GM20431 (cell line): ENCODE data around the gene TMPRSS4.

ENCODE experiments used
- in situ Hi-C: fragments of 300-500 bp; cut with MseI, MboI; formaldehyde crosslinking; loops from one replicate; pipeline ENCODE4 v1.15.0; 2020; ENCODE audit warnings: low sequenced_read_pairs; ENCODE audit not compliant: unreplicated experiment

The TMPRSS4 gene

DNA sequence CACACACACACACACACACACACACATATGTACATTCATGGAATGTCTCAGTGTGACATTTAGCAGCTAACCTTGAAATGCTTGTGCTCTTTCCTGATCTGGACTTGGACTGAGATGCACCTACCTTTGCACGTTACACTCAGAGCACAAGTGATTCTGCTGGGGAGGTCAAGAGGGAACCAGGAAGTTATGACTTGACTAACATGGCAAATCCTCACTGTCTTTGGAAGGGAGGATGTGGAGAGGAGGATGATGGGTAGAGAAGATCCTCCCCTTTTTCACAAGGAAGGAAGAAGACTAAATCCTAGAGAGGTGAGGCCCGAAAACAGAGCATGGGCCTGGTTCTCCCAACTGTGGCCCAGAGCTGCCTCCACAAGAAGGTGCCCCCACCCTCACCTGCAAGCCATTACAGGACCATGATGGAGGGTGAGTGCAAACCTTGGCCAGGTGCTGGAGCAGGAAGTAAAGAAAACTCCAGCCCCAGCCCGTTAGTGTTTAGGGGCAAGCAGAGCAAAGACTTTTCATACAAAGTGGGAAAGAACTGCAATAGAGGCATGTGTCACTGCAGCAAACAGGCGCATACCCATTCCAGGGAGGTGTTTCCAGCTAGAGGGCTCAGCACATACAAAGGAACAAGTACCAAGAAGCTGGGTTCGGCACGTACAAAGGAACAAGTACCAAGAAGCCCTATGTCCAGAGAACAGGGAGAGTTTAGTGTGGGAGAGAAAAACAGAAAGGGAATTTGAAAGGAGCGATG is 49.4 kb downstream of the TMPRSS4 start:
- in situ Hi-C loops: no loop called here

DNA sequence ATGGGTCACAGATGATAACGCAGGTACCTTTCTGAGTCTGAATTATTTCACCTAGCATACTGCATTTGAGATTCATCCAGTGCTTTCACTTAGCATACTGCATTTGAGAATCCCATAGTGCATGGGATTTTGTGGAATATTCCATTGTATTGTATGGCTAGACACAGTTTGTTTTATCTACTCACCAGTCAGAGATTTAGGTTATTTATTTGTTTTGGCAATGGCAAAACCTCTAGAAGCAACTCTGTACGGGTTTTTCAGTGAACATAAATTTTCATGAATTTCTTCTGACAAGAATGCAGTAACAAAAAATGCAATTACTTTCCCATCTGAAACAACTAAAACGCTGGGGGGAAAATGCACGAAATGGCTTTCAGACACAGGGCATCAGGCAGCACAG is 51.4 kb downstream of the TMPRSS4 start:
- in situ Hi-C loops: no loop called here

DNA sequence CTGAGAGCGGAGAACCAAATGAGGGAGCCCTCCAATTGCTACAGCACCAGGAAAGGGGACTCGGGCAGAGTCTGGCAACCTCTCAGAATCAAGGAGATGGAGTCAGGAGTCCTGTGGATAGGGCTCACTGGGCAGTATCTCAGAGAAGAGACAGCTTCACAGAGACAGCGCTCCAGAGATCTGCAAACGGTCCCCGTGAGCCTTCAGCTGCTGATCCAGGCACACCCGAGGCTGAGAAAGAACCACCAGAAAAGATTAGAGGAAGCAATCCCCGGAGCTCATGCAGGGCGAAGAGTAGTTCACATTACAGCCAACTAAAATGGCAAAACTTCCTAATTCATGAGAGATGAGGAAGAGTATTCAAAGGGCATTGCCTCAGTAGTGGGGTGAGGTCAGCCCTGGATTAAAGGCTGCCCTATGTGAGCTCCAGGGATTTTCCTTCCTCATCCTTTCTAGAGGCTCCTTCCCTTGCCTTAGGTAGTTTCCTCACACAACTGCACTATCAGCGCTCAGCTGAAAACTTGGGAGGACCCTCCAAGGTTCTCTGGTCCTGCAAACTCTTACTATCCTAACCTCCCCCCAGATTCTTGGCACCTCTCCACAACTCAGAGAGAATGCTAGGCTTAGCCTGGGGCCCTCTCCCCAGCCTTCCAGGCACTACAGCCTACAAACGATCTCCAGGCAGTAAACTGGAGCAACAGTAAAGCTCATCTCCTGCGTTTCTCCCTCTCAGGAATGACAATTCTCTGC is 52.0 kb downstream of the TMPRSS4 start:
- in situ Hi-C loops: no loop called here

DNA sequence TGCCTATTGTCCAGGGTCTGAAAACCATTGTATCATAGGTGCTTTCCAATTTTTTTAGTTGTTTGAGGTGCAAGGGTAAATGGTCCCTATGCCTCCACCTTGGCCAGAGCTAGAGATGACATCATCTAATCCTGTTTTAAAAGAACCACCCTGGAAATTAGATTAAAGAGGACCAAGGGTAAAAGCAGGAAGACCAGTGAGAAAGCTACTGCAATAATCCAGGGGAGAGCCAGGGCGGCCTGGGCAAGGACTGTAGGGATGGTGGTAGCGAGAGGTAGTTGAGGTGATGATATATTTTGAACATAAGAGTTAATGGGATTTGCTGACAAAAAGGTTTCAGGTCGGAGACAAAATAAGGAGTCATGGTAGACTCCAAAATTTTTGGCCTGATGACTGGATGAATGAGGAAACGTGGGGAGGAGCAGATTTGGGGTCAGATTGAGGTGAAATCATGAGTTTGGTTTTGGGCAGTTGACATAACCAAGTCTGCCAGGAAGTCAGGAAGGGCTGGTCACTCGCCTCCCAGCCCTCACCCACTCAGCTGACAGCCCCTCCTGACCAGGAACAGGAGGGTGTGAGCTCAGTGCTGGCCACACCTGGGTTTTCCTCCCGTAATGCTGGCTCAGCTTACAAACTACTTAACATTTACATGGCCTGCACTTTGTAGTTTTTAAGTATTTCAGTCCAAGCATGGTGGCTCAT is 52.7 kb downstream of the TMPRSS4 start:
- in situ Hi-C loops: no loop called here

DNA sequence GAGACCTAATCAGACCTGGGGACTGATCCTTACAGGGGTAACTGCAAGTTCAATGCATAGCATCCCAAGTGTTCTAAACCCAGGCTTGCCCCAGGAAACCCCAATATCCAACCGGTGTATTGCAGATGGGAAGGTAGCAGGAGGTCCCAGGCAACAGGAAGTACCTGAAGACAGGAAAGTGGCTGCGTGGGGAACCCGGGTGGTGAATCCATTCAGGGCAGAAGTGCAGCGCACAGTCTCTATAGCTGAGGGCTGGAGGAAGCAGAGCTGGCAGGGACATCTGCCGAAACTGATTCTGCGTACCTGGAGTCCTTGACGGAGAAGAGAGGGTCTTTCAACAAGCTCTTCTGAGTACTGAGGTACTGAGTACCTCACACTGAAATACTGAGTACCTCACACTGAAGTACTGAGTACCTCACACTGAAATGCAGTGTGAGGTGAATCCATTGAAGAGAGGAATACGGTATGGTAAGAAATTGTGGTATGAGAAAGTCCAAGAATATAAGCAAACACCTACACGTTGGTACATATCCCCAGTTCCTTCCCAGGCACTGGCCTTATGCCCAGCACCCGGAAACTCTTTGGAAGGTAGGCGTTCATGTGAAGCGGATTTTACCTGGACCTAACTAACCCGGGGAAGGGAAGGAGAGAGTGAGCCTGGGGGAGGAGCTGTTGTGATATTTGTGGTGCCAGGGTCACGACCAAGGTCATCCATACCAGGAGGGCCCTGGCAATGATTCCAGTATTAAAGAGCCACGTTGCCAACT is 55.7 kb downstream of the TMPRSS4 start:
- in situ Hi-C loops: no loop called here

DNA sequence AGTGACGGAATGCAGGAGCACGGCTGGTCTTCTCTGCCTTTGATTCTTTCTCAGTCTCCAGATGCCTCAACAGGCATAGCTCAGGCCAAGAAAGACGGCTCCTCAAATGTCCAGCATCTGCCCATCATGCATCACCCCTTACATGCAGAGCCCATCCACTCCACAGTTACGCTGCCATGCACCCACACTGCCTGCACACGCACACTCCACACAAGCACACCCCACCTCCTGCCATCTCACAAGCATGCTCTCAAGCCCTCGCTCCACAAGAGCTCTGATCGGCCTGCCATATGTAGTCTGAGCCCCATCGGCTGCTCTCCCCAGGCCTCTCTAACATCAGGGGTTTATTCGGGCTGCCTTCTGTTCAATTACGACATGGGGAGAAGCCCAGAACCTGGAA is 56.9 kb downstream of the TMPRSS4 start:
- in situ Hi-C loops: no loop called here

DNA sequence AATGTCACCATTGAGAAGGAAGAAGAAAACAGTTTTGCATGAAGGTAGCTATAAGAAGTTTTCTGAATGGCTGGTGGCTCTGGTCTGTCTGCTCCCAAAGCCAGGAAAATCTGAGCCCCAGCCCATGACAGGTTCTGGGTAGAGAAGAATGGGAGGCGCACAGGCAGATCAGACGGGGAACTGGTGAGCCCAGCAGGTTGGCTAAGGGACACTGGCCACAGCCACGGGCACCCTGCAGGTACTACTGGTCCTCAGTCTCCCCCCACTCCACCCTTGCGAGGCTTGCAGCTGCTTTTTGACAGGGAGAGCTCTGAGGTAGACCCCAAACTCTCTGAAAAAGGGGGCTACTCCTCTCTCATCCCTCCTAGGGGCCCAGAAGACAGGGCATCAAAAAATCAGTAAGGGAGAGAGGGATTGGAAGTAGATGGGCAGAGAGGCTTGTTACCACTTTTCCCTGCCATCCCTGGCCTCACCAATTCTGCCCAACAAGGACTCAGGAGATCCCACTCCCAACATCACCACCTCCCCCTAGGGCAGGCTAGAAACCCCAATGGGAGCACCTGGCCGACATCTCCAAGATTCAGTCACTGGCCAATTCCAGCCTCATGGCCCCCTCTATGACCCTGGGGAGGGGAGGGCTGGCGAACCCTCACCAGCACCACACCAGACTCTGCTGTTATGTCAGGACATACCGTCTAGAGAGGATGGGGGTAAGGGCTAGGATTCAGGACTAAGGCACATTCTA is 58.3 kb downstream of the TMPRSS4 start:
- in situ Hi-C loops: no loop called here

DNA sequence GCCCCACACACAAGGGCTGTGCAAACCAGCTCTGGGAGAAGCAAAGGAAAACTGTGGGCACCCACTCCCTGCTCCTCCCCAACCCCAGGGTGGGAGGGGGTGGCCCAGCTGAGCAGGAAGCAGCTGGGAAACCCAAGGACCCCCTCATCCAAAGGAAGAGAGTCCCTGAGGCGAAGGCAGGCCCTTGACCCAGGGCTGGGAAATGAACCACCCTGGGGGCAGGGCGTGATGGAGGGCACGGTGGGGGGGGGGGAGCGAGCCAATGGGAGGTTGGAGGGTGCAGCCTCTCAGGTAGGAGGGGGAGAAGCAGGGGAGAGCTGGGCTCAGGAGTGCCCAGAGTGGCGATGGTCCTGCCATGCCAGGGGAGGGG is 58.9 kb downstream of the TMPRSS4 start:
- in situ Hi-C loops: no loop called here

DNA sequence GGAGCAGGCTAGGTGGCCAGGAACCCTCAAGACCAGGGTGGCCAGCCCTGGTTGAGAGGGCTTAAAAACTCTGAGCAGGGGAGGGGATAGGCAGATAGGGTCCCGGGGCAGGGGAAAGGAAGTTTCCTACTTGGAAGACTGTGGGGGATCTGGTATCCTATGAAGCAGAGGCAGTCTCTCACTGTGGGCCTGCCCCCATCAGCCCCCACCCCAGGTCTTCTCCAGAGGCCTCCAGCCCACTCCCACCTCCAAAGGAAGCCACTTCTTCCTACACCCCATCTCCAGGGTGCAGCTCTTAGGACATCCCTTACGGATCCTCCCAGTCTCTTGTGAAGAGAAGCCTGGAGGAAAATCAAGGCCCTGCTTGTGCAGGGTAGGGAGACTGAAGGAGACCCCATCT is 59.5 kb downstream of the TMPRSS4 start:
- in situ Hi-C loops: no loop called here

DNA sequence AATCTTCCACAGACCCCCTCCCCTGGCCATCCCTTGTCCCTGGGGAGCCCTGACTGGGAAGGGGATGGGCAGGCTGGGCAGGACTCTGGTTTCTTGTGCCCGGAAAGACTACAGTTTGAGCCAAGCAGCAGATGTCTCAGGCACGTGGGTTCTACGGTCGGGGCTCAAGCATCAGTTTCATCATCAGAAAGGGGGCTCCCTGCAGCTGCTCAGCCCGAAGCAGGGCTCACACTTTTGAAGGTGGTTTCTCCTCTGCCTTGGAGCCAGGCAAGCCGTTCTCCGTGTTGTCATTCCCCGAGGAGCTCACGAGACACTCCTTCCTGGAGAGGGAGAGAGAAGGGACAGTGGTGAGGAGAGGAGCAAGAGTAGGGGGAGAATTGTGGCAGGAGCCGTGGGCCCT is 59.9 kb downstream of the TMPRSS4 start:
- in situ Hi-C loops: no loop called here

DNA sequence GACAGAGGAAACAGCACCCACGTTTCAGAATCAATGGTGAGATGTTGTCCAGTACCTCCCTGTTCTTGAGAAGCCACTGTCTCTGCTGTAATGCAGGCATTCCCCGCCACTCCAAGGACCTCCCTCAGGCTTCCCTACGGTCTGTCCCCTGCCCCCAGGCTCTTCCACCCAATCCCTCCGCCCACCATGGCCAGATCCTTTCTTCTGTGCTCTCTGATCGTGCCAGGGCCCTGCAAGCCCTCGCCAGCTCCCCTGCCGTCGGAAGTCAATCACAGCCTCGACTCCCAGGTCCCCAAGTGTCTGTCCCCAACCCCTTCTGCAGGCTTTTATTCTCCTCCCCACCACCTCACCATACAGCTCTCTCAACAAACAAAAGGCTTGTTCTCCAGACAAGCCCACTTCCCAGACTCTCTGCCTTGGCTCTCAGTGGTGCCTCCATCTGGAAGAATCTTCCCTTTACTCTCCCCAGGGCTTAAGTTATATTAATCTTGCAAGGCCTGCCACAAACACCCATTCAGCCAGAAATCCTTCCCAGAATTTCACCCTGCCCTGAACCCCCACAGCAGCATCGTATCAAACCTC is 62.1 kb downstream of the TMPRSS4 start:
- in situ Hi-C loops: no loop called here

DNA sequence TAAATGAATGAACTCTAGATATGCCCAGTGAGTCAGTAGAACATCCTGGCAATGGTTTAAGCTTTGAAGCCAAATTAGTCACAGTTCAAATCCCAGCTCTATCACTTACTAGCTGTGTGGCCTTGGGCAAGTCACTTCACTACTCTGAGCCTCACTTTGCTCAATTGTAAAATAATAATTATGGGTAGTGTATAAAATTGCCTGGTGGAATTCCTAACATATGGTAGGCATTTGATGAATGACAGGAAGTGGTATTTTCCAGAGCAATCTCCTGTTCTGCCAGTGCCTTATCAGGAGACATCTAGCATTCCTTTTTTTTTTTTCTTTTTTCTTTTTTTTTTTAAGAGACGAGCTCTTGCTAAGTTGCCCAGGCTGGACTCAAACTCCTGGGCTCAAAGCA is 62.7 kb downstream of the TMPRSS4 start:
- in situ Hi-C loops: no loop called here

DNA sequence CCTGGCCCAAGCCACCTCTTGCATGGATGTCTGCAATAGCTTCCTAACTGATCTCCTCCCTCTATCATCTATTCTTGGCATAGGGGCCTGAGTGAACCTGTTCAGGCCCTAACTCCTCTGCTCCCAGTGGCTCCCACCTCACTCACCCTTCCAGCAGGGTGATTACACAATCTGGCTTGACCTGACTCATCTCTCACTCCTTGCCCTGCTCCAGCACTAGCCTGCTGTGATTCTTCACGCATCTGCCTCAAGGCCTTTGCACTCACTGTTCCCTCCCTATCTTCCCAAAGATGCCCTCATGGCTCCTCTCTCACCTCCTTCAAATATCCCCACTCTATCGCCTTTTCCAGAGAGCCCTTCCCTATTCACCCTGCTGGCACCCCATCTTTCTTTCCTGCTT is 65.2 kb downstream of the TMPRSS4 start:
- in situ Hi-C loops: no loop called here

DNA sequence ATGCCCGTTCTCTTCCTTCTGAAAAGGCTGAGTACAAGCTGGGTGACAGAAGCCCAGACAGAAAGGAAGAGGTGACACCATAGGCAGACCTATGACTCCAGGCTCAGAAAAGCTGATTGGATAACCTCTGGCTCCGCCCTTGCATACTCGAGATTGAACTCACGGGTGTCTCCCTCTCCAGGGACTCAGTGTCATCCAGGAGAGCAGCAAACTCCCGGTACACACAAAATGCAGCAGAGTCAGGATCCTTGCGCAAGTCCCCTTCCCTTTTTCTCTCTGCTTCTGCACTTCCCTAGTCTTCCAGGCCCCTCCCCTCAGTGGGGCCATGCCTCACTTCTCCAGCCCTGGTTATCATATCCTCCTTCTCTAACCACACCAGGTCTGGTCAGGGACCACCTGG is 65.9 kb downstream of the TMPRSS4 start:
- in situ Hi-C loops: no loop called here

DNA sequence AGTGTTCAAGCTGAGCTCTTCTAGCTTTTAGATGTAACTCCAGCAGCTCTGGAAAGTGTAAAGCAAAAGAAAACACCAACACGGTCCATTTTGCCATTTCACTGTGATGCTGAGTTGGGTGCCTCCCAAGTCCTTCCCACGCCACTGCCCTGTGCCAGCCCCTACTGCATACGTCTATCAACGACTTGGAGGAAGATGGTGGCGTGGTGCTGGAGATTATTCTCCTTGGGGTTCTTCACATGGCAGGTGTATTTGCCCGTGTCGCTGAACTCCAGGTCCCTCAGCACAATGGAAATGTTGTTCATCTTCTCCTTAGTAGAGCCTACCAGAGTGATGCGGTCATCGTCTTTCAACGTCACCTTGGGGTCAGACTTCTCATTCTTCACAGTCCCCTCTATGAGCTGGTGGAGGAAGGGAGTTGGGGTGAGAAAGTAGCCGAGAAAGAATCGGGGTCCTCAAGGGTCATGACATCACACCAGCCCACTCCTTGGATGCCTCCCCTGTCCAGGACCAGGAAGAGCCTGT is 66.8 kb downstream of the TMPRSS4 start:
- in situ Hi-C loops: no loop called here

DNA sequence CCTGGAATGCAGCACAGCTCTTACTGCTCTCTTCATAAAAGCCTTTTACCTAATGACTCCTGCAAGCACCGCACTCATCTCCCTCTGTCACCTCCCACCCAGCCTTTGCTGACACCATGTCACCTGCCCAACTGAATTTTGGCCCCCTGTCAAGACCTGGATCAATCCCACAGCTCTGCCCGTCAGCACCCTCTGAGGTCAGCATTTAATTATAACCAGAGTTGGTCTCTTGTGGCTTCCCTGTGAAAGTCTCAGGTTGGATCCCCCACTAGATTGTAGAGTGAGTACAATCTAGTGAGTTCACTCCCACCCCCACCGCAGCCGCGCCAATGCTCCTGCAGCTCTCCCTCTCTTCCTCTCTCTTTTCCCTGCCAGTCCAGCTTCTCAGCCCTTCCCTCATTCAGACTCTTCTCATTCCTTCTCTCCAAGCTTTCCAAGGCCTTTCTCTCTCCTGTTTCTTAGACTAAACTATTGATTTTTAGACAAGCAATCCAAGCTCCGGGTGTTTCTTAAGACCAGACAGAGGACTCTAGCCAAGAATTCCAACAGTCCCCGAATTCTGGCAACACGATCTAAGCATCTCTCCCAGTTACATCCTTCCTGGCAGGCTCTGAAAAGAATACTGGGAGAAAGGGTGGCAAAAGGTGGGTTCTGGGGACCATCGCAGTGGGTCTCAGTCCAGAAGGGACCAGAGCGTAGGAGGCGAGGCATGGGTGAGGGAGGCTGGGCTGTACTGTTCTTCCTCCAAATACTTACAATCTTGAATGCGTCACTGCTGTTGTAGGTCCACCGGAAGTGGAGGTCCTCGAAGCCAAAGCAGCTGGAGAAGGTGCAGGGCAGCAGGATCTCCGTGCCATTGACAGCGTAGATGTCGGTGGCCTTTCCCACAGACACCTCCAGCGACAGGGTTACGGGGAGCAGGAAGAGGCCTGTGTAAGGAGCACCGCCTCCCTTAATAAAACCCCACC is 67.7 kb downstream of the TMPRSS4 start:
- in situ Hi-C loops: no loop called here

DNA sequence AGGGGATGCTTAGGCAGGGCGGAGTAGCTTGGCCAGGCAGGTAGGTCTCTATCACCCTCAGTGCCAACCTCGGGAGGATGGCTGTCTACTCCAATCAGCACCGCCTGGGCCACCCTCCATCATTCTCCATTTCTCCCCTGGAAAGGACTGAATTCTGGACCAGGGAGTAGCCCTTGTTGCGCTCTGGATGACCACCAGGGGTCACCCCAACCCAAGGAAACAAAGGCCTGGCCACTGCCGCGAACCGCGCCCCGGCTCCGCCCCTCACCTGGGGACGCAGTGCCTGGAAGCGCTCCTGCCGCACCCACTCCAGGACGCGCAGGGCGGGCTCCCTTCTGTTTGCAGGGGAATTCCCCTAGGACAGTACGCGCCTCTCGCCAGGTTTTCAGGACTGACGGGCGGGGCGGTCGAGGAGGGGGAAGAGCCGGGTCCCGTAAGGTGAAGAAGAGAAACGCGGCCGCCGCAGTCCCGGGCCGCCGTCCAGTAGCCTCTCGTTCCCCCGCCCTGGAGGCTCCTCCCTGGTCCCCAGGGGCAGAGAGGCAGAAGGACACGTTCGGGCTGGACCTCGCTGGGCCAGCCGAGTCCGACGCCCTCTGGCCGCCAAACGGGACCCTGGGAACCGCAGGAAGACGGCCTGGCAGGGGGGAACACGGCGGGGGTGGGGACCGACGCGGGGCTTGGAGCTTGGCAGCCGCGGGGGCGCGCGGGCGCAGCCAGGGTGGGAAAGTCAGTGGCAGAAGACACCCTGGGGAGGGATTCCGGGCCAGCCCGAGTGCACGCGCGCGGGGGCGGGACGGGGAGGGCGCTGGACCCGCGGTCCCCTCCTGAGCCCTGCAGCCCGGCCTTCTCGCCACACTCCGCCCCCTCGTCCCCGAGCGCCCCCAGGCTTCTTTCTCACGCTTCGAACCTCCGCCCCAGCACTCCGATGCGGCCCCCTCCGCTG is 68.7 kb downstream of the TMPRSS4 start:
- in situ Hi-C loops: no loop called here
